Mucosa of descending colon (tissue), 3 donors: ENCODE measurements around the gene DUSP6. TPM values are rescaled to one million over a fixed set of nuclear protein-coding genes. Genes with fewer than 3 reads are reported as not detected.

ENCODE experiments used
- ATAC-seq: fragments of 200-7000 bp; cut with Tn5 transposase; one replicate; pipeline ENCODE4 v1.9.1; 2020; ENCODE audit warnings: mild to moderate bottlenecking, moderate library complexity
- DNase-seq, 3 donors: peaks; one replicate each; pipeline ENCODE4 v3.0.0-alpha.2; 2020
- H3K36me3 ChIP-seq: fragments of 200-600 bp; one replicate; pipeline ENCODE4 v1.8.0; 2021; ENCODE audit warnings: low read depth, mild to moderate bottlenecking
- H3K4me1 ChIP-seq: fragments of 200-600 bp; one replicate; pipeline ENCODE4 v1.8.0; 2021; ENCODE audit warnings: low read depth, mild to moderate bottlenecking
- H3K4me3 ChIP-seq: fragments of 200-600 bp; one replicate; pipeline ENCODE4 v1.8.0; 2021; ENCODE audit warnings: mild to moderate bottlenecking
- H3K9me3 ChIP-seq: fragments of 200-600 bp; one replicate; pipeline ENCODE4 v1.8.0; 2021; ENCODE audit warnings: mild to moderate bottlenecking
- CTCF ChIP-seq: fragments of 200-600 bp; IDR thresholded peaks from one replicate; pipeline ENCODE4 v1.8.0; 2022; ENCODE audit warnings: antibody characterized with exemption, mild to moderate bottlenecking
- intact Hi-C, 2 donors: fragments of 100-400 bp; cut with DNase I in 1 of 2; cut with micrococcal nuclease in 1 of 2; formaldehyde crosslinking; loops; one replicate each; pipeline versions ENCODE4 v1.11.0 to v1.11.1; 2022; cut with DNase I, micrococcal nuclease
- total RNA-seq, 3 donors: library from RNA; stranded (reverse); fragmentation: NEBNext Ultra II Directional in 2 of 3; extraction: Animal tissue kit (Norgen Biotek cat#: 25700) in 2 of 3; gene quantifications; one replicate each; pipeline versions ENCODE4 v1.2.1 to v1.2.4, GENCODE V29; 2021 to 2023
- donor health status: DM: no; HTN: no; CAD: no; lungs with moderate emphysema.
- donor health status: DM: no; HTN: no; CAD: no.
- donor health status: DM: no; HTN: yes; CAD: no.

DUSP6 gene
- total RNA-seq, 3 donors from 2014 or later: 56.6 to 82.1 (median 65.0) TPM

DNA sequence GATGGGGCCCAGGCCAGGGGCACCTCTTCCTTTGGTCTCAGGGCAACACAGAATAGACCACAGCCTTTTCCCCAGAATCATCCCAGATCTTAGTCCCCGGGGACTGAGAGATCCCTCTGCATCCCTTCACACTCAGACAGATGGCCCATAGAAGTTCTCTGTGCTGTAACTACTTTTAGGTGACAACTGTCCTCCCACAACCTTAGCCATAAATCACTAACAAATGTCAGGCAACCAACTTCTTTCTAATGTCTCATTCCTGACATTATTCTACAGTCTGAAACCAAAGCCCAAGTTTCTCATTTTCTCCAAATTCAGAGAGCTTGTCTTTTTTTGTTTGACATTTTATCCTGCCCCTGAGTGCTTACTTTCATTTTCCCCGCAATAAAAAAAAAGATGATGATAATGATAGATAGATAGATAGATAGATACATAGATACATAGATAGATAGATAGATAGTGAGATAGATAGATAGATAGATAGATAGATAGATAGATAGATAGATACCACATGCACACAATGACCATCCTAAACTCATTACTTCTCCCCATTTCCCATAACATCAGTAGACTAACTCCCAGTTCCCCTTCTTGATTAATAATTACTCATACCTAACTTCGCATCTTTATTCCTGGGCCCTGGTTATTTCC is 28.6 kb downstream of the DUSP6 start:
- Histone ChIP-seq H3K4me1 (peaks cover 11% of the 10 kb centered on the region), H3K9me3 (no peaks in the 10 kb centered on the region), H3K4me3 (no peak overlapping the region), H3K36me3 (no peaks in the 10 kb centered on the region)
- ATAC-seq: no peak
- no peak for TF ChIP-seq CTCF
- intact Hi-C loops: no loop called here
- DNase-seq: no peak

GRCh38 chr12:89320735-89321134 is 31.6 kb downstream of the DUSP6 start:
- DNase-seq (no peak), ATAC-seq (no peak)
- intact Hi-C loops: no loop called here
- Histone ChIP-seq H3K4me3 (no peak overlapping the region), H3K9me3 (no peaks in the 10 kb centered on the region), H3K4me1 (no peaks in the 10 kb centered on the region), H3K36me3 (no peaks in the 10 kb centered on the region)
- TF ChIP-seq CTCF: no peak

GRCh38 chr12:89319606-89320005 is 32.7 kb downstream of the DUSP6 start:
- DNase-seq: no peak
- Histone ChIP-seq H3K4me3 (no peak overlapping the region), H3K4me1 (no peaks in the 10 kb centered on the region), H3K9me3 (no peaks in the 10 kb centered on the region), H3K36me3 (no peaks in the 10 kb centered on the region)
- intact Hi-C loops: no loop called here
- no peak for ATAC-seq
- no peak for TF ChIP-seq CTCF

GRCh38 chr12:89319122-89319521 is 33.2 kb downstream of the DUSP6 start:
- H3K36me3 ChIP-seq: no peaks in the 10 kb centered on the region
- no peak for TF ChIP-seq CTCF
- intact Hi-C loops: no loop called here
- H3K4me1 ChIP-seq: no peaks in the 10 kb centered on the region
- DNase-seq (no peak), ATAC-seq (no peak)
- no peak overlapping the region for H3K4me3 ChIP-seq
- no peaks in the 10 kb centered on the region for H3K9me3 ChIP-seq

- Histone ChIP-seq H3K9me3 (no peaks in the 10 kb centered on the region), H3K4me3 (no peak overlapping the region), H3K4me1 (no peaks in the 10 kb centered on the region), H3K36me3 (no peaks in the 10 kb centered on the region)
- no peak for TF ChIP-seq CTCF
- intact Hi-C loops: no loop called here
- DNase-seq: no peak
- ATAC-seq: no peak
These were observed 35.6 kb downstream of the DUSP6 start for GRCh38 chr12:89316705-89317139.
